ENCODE data around the gene SGK1.

The SGK1 gene

DNA sequence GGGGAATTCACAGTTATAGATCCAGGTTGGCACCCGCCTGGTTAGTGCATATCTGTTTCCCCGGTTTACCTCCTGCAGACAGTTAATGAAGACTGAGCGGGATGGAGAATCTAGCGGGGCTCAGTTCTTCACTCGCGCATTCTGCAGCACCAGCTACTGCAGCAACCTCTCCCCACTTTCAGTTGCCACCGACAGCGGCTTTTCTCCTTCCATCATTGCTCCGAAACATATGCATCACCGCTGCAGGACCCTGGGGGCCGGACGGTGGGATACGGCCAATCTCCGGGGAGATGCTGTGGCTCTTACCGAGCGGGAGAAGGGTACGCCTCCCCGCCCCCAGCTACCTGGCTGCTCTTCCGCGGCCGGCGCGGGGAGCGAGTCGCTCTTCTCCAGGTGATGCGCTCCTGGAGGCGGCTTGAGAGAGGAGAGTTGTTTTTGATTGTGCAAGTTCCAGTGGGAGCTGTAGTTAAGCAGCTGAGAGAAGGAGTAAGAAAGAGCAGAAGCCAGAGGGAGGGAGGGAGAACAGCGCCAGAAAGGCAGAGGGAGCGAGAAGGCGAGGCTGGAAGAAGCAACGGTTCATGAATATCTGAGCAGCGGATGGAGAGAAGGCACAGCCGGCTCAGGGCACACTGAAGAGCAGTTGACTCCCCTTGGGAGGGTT lies at the start of gene SGK1:
Gene SGK1 (minus strand): TSS at position 642 of the 661 bp plus-strand sequence. CDS start 652 bp downstream, outside the sequence.
- peak in 1 of 2 donors; percentile 6 for DNase-seq (ENCODE audit: low read depth in 2 of 2)

DNA sequence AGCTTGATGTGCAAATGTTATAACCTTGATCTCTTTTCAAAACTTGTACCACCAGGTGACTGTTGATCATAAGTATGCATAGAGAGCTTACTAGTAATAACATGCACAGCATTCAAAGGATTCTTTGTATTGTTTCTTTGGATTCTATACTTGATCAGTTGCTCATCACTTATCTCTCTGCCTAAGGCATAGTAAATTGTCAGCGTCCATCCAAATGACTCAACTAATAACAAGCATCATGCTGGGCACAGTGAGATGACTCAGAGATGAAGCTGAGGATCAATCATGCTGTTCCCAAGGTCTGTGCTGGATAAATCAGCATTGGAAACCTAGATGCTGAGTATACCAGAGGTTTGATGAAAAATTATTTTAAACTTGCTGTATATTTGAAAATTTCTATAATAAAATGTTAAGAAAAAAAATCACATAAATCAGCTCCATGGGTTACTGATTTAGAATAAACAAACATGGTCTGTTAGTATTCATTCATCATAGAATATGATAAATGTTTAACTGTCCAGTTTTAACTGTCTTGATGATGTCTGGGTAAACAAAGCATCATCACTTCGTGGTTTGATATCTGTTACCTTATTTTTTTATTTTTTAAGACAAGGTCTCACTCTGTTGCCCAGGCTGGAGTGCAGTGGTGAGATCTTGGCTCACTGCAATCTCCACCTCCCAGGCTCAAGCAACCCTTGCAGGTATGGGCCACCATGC lies 45.6 kb upstream of the SGK1 start:
- DNase-seq (ENCODE audit: low read depth in 2 of 2): no peak

DNA sequence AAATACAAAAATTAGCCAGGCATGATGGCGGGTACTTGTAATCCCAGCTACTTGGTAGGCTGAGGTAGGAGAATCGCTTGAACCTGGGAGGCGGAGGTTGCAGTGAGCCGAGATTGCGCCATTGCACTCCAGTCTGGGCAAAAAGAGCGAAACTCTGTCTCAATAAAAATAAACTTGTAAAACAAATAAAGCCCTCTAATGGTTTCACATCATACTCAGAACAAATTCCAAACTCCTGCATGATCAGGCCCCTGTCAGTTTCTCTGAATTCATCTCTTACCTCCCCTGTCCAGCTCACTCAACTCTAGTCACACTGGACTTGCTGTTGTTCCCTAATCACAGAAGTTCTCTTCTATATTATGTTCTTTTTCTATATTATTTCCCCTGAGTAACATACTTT lies 43.1 kb upstream of the SGK1 start:
- DNase-seq (ENCODE audit: low read depth in 2 of 2): no peak

DNA sequence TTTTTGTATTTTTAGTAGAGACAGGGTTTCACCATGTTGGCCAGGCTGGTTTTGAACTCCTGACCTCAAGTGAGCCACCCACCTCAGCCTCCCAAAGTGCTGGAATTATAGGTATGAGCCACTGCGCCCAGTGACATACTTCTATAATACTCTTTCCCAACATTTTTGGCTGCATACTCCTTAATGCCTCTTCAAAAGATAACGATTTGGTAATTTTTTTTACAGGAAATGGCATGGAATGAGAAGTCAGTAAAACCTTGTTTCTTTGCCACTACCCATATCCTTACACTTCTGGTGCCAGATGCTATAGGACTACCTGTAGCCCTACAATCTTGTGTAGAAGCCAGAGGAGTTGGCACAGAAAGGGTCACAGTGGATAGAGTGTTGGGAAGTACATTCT lies 41.4 kb upstream of the SGK1 start:
- no peak for DNase-seq (ENCODE audit: low read depth in 2 of 2)

DNA sequence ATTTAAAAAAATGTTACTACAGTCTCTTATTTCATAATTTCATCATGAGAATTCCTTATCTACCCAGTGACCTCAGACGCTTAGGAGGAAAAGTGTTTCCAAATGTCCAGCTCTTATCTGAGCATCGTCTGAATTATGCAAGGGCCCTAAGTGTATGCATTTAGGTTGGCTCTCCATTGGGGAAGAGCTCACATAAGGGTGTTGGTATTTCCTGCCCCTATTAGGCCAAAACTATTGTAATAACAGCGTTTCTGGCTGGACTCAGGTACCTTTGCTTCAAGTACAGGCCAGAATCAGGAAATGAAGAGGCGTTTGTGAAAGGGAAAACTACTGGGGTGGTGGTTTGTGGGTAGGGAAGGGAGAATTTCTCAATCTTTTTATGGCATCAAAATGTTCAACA lies 40.4 kb upstream of the SGK1 start:
- no peak for DNase-seq (ENCODE audit: low read depth in 2 of 2)

DNA sequence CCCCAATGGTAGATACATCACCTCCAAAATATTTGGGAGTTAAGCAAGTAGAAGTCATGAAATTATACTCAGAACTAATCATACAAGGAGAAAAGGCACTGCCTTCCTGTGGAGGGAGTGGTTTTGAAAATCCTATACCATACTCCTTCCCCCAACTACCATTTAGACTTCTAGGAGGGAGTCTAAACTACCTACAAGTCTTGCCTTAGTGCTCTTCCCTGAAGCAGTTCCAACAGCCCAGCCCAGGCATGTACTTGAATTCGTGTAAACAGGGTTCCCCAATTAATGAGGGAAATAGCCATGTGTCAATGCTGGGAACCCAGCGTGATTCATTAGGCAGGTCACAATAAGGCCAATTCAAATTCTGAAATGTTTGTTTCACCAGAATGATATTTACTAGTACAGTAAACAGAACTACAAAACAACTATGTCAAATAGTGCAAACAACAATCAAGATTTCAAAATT lies 39.1 kb upstream of the SGK1 start:
- DNase-seq (ENCODE audit: low read depth in 2 of 2): no peak

DNA sequence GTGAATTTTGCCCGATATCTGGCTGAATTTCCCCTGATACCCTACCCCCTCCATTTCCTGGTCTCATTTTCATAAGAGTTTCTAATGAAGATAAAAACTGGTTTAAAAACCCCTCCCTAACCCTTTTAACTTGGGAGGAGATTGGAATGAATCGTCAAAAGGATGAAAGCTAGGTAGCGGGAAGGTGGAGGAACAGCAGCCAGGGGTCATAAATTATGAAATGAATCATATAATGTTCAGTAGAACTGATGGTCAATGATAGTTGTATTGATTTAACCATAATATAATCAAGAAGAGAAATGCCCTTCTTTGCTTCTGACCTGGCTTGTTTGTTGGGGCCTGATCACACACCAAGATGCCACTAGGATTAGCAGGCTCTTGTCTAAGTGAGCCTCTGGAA lies 38.5 kb upstream of the SGK1 start:
- DNase-seq (ENCODE audit: low read depth in 2 of 2): no peak

DNA sequence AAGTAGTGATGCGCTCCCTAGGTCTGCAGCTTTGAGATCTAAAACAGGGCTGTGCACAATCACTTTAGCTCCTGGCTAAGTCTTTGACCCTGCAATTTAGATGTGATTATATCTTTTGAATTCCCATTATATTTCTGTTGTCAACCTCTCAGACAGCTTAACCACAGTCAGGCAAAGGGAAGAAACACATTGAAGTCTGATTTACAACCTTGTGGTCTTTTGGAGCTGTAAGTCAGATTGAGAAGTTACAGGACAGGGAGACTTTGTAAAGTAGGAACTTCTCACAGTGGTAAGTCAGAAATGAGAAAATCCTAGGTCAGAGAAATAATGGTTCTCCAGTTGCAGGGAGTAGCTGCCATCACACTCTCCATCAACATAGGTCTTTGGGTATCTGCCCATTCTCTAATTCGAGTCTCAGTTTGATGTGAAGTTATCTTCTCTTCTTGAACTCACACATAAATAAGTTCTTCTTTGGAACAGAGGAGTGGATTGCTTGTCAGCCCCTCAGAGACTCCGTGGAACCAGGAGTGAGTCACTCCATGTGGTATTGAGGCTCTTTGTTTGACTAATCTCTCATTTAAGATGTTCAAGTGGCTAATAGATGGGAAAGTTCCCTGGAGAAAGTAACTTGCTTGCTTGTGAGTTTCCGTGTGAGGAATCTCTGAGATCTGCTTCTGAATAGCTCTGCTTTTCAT lies 35.0 kb upstream of the SGK1 start:
- no peak for DNase-seq (ENCODE audit: low read depth in 2 of 2)

DNA sequence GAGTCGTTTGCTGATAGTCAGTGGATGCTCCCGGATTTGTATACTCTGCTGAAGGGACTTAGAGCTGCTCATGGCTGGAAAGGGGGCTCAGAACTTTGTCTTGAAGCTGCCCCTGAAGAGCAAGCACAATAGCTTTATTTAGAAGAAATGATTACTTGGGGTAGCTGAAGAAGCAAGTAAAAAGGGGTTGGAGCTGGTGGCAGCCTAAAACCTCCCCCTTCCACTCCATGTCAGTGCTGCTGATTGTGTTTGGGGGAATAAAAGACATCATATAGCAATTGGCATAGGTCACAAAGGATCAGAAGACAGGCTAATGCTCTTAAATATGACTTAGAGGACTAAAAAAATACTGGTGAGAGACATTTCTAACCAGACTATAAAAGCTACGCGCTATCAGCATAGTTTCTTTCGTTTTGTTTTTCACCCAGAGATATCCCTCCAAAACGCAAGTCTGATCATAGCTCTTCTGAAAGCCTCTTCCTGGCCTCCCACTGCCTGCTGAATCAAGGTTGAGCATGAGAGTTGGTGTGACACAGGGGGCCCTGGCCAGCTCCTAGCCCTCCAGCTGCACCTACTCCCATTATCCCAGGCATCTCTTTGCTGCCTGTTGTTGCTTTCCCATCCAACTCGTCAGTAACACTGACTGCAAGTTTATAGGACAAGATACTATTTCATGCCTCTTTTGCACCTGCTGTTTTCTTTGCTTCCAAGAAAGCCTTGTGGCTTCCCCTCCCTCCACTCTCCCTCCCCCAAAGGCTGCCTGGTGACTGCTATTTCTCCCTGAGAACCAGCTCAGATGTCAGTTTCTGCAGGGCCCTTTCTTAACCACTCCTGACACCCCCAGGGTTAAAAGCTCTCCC lies 33.9 kb upstream of the SGK1 start:
- DNase-seq (ENCODE audit: low read depth in 2 of 2): no peak

DNA sequence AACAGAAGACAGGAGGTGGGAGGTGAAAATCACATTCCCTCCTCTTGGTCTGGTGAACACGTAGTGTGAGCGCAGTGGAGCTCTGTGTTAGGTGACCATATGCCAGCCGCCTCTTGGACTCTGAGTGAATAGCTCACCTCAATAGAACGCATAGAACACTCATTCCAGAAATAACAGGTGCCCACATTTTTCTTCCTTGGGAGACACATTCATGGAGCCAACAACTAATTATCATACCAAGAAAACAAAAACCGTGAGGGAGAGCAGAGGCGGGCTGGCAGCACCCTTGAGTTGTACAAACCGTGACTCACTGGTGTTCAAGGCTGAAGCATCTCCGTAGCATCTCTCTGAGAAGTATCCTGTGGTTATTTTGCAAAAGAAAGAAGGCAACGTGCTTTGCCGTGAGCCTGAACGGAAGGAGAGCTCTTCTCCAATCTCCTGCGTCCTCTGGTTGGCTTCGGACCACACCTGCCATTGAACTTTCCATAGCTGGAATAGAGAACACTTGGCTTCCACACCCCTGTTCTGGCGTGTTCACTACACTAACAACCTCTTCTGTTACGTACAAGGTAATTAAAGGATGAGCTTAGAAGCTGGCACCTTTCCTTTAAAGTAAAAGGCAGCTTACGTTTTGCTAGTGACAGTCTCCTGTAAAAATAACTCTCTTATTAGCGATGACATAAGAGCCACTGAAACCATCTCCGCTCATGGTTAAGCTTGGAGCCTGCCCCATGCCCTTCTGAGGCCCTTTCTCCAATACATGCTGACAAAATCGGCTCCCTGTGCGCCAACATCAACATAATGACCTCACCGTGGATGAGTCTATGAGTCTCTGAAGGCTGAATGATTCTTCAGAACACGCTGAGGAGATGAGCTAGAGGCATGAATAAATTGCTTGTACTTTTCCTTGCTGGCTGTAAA lies 30.2 kb upstream of the SGK1 start:
- DNase-seq (ENCODE audit: low read depth in 2 of 2): no peak

DNA sequence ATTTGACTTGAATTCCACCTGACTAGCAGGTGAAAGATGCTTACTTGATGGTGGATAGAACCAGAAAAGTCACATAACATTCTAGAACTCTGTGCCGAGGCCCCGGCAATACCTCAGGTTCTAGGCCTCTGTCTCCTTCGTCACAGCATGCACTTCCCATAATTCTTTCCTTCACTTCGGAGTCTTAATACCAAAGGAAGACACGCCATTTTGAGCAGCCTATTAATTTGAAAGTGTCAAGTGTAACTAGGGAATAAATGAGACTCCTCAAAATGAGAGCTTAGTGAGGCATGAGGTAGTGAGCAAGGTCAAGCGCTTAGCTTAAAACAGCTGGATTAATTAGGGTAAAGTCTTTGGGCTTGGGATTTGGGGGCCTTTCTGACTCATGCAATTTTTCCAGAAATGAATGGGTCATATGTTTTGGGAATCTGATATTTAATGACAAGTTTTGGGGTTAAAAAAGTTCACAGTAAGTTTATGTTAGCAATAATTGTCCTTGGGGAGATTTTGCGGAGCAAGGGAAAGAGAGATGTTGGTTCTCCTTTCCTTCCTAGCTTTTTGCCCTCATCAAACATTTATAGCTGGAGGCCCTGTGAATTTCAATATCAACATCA lies 29.1 kb upstream of the SGK1 start:
- DNase-seq (ENCODE audit: low read depth in 2 of 2): no peak

DNA sequence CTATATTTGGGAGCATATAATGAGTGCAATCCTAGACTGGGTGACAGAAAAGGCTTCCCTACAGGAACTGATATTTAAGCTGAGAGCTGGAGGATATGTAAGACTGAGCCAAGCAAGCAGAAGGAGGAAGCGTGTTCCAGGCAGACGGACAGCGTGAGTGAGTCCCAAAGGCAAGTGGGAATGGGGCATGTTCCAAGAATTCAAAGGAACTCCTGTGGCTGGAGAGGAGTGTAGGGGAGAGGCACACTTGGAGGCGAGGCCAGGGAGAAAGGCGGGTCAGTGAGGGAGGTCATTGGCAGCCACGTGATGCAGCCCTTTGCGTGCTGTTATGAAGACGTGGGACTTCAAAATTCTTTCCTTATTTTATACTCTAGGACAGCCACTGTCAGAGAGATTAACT lies 27.9 kb upstream of the SGK1 start:
- DNase-seq (ENCODE audit: low read depth in 2 of 2): no peak

DNA sequence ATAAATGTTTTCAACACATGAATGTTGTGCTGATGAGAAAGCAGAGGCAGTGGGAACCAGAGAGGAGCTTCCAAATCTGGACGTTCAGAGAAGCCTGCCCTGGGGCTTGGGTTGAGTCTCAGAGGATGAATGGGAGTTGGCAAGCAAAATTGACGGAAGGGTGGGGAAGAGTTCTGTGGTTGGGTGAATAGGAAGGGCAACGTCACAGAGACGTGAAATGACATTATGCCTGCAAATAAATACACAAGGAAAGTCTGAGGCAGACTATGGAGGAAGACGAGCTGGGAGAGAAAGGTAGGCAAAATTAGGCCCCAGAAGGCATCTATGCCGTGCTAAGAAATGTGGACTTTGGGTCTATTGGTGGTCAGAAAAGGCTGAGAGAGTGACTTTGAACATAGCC lies 25.2 kb upstream of the SGK1 start:
- no peak for DNase-seq (ENCODE audit: low read depth in 2 of 2)

DNA sequence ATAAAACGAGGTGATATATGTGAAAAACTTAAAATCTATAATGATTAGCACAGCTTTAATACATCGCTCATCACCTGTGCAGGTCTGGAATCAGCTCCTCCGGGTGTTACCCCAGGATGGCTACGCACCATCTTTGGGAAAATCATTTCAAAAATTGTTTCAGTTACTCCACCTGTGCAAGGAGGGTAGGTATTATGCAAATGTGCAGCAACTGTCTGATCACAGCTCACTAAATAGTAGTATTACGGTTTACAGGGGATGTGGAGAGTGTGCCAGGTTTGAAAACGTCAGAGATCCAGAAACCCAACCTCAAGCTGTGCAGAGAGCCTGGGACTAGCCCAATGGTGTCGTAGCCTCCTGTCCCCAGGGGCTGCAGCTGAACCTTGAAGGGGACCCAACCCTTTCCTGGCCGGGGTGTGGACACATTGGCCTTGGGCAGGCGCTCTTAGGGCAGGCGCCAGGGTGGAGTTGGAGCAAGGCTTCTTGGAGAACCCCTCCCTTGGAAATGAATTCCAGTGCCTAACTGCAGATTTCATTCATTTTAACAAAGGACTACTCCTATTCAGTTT lies 24.2 kb upstream of the SGK1 start:
- no peak for DNase-seq (ENCODE audit: low read depth in 2 of 2)

DNA sequence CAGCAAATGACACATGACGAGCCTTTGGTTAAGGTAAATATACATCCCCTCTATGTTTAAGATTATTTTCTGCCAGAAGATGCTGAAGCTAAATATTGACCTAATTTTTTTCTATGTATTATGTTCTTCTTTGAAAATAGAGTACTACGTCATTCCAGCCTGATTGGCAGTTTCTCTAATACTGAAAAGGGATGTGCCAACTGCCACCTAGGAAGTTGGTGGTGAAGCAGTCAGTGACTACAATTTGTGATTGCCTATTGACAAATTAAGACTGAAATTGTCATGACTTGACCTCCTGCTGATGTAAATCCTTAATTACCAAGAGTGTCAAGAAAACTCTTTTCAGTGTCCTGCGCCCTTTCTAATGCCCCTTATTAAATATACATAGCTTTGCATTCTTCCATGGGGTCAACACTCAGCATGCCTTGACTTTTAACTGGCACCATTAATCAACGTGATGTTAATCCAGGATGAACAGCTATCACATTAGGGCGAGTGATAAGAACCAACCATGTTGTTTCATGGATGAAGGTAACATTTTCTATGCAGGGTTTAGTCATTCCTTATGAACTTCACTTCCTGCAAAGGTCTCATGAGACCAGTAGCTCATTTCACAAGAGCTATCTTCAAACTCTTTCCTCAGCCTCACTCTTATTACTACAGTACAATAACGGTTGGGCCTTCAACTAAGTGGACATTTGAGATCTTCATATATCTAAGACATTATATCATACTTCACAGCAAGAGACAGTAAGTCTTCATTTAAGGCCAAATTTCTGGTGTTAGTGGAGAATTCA lies 22.5 kb upstream of the SGK1 start:
- DNase-seq (ENCODE audit: low read depth in 2 of 2): no peak

DNA sequence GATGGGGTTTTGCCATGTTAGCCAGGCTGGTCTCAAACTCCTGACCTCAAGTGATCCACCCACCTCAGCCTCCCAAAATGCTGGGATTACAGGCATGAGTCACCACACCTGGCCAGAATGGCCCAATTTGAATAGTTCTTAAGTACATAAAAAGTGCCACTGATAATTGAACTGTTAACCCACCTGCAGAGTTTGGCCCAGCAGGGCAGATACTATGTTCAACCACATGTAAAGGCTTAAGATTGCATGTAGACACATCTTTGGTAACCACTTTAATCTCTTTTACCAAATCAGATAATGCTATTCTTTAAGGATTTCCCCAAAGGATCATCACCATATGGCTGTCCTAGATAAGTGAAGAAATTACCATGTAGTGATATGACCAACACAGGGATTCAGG lies 21.3 kb upstream of the SGK1 start:
- no peak for DNase-seq (ENCODE audit: low read depth in 2 of 2)

DNA sequence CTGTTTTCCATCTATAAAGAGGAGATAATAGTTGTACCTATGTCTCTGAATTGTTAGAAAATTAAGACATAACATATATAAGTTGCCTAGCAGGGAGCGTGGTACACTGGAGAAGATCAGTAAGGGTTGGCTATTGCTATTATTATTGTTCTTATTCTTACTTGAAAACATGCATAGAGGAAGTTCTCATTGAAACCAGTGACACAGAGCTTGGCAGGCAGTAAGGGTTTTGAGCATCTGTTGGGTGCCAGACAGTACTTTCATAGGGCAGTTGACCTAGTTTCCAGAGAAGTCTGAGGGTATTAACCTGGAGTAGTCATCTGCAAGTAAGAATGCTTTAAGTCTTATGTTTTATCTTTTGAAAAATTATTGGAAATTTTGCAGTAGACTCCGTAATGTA lies 13.3 kb upstream of the SGK1 start:
- no peak for DNase-seq (ENCODE audit: low read depth in 2 of 2)

DNA sequence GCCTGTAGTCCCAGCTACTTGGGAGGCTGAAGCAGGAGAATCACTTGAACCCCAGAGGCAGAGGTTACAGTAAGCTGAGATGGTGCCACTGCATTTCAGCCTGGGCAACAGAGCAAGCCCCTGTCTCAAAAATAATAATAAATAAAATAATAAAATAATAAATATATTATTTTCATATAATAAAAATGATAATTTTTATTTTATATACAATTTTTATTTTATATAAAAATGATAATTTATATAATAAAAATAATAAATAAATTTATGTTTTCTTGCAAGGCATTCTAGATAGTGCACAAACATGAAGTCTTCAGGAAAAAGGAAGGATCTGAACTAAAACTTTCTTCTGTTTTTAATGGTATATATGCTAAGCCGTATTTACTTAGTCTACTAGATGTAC lies 12.6 kb upstream of the SGK1 start:
- no peak for DNase-seq (ENCODE audit: low read depth in 2 of 2)

DNA sequence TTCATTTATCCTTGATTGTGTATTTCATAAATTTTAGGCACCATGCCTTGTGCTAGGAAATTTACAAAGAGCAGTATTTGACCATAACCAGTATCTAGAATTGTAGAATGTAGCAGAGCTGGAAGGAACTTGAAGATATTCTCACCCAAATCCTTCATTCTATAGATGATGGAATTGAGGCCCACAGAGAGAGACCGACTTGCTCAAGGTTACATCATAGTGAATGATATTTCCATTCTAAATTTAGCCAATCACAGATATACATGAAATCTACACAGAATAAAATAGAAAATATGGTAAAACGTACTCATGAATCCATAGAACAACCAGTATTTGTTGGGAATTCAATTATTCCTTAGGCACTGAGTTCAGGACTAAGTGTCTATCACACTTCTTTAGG lies 10.9 kb upstream of the SGK1 start:
- no peak for DNase-seq (ENCODE audit: low read depth in 2 of 2)
